NCI-H1930 (cell line): ENCODE results near the gene MAL.

ENCODE experiments used
- DNase-seq, 2 experiments: peaks; one replicate each; lab custom pipeline; 2025; lab: John Stamatoyannopoulos, UW

The MAL gene

GRCh38 chr2:95025406-95026319 is at the start of gene MAL:
Gene MAL, plus strand, starts transcription at chr2:95025708. Its CDS starts 85 bp downstream, at chr2:95025793.
- peak in 1 of 2 experiments; percentile 3 for DNase-seq

- DNase-seq, result no peak
These were observed 47.7 kb upstream of the MAL start for GRCh38 chr2:94977826-94978225.

GRCh38 chr2:94978917-94979316 is 46.6 kb upstream of the MAL start:
- DNase-seq, result no peak

DNA sequence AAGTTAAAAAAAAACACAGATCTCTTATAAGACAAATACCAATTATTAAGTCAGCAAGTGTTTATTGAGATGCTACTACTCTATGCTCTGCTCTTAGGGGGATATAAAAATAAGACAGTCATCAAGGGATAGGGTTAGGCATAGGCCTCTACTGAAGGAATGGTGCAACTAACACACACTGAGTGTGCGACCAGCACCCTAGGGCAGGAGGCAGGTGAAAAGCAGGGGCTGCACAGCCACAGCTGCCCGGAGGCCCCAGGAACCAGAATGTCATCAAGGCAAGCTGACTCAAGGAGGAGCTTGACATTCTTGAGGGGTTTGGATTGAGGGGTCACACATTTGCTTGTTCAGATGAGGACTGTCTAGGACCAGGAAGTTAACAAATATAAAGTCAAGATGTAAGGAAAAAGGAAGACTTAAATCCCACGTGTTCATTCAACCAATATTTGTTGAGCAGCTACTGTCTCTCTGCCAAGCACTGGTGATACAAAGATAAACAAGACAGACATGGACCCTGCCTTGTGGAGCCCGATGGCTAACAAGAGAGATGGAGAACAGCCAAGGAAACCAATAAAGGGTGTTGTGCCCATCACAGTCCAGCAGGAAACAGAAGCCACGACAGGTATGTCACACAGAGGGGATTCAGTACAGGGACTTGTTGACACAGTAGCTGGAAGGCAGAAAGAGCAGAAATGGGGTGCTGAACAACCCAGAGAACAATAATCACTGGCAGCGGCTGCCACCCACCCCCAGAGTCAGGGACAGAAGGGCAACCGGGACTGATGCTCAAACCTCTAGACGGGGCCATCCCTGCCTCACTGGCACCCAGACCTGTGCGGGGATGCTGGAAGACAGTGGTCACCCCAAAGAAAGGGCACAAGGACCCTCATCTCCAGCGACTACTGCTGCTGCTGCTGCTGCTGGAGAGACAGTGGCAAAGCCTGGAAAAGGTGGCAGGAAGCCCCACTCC is 45.8 kb upstream of the MAL start:
- DNase-seq, result no peak

GRCh38 chr2:94980406-94980805 is 45.1 kb upstream of the MAL start:
- DNase-seq, result no peak

DNA sequence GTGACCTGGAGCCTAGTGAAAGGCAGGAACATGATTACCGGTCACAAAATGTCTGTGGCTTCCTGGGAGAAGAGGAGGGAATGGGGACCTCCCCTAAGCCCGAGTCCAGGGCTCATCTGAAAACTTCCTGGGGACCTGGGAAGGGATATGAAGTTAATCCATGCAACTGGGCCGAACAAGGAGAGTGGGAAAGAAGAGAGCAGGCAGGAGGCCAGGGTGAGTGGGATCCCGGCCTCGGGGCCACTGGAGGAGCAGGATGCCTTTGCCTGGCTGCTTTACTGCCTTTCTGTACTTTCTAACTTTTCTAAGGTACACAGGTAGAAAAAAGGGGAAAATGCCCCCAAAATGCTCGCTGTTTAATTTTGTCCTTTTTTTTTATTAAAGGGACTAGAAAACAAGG is 43.4 kb upstream of the MAL start:
- DNase-seq, result no peak

GRCh38 chr2:94982675-94983074 is 42.8 kb upstream of the MAL start:
- no peak for DNase-seq

DNA sequence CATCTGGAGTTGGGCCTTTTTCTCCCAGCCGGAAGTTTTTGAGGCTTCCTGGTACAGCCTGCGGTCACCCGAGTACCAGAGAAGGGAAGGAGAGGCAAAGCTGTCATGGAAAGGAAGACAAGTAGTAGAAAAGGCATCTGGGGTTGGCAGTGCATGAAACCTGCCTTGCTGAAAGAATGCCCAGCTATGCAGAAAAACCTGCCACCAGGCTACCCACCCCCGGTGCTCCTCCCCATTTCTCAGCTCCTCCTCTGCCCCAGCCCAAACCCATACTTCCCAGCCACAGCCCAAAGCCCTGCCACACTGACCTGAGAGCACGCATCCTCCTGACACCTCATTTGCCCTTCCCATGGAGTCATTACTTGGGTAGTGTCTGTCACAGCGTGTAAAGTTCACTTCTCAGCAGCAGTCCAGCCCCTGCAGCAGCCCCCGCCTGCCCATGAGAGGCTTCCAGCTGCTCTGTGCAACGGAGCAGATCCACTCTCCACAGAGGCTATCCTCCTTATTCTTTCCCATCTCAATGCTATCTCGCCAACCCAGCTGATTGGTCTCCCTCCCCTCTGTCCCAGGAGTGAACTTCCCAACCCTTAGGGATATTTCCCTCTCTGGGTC is 40.4 kb upstream of the MAL start:
- DNase-seq, result no peak

DNA sequence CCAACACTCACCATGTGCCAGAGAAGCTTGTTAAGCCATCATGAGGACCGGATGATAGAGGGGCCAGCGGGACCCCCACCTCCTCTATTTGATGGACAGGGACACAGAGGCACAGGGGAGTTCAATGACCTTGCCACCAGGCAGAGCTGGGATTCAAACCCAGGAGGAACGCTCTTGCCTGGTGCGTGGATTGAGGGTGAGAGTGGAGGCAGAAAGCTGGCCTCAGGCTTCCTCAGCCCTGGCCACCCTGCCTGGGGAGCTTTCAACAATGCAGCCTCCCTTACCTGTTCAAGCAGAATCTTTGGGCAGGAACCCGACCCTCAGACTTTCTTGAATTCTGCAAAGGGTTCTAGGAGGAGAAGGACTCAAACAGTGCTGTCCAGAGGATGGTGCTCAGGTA is 39.9 kb upstream of the MAL start:
- DNase-seq, result no peak

DNA sequence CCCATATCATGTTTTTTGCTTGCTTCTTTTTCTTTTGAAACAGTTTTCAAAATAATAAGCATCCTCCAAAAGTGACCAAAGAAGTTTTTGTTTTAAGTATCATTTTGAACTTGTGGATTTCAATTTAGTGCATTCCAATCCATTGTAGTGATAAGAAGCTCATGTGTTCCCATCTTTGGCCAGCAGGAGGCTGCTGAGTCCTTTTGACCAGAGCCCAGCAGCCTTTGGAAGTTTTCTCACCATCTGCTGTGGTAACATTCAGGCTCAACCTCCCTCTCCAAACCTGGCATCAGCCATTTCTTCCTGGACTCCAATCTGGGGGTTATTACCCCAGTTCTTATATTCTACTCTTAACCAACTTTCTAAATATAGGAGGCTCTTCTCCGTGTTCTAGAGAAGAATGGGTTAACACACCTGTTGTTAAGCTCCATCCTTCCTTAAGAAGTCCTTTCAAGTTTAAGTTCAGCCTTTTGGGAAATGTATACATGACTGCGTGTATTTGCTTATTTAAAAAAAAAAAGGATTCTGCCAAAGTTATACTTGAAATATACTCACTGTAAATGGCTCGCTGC is 39.0 kb upstream of the MAL start:
- peak in 1 of 2 experiments; percentile 20 for DNase-seq

DNA sequence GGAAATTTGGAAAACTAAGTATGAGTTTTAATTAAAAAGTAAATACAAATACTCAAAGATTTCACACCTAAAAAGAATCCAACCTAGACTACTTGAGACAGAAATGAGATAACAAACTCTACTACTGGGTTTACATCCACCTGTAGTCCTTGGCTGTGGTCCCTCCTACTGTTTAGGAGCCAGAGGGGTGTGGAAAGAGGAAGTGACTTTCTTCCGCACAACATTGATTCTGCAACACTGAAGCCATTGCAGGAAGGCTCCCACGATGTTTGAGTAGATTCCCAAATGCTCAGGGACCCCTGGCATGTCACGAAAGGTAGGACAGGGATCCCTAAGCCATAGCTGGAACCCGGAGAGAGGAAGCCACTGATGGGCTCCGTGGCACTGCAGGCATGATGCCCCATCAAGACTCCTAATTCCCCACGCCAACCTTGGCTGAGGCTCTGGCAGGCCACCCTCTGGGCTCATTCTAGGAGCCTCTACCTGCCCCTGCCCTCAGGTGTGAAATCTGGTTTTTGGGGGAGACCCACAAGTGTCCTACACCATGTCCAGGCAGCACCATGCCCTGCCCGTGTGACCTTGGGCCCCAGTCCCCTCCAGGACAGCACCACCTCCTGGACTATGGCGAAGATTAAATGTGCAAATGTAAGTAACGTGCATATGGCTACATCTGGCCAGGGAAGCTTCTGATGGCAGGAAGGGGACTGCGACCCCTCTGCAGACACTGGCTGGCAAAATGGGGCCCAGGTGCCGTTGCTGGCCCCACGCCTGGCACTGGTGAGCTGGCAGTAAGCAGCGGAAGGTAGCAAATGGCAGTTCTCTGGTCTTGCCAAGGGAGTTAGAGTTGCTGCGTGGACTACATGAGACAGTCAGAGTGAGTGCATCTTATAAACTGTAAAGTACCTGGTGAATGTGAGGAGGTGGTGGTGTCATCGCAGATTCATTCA is 38.2 kb upstream of the MAL start:
- DNase-seq, result no peak

- DNase-seq, result no peak
These were observed 34.6 kb upstream of the MAL start for GRCh38 chr2:94990956-94991355.

DNA sequence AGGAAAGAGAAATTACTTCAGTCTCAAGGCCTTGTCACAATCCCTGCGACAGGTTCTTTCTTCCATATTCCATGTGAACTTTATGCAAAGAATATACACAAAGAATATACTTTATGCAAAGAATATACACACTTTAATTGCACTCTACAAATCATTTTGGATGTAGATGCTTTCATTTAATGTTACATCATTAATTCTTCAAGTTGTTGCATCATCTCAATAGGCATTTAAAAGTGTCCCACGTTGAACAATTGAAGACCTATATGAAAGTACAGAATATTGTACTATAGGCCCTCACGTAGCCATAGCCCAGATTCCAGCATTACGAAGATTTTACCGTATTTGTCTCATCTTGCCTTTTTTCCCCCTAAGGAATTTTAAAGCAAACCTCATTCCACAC is 33.1 kb upstream of the MAL start:
- no peak for DNase-seq

GRCh38 chr2:94993176-94994062 is 32.1 kb upstream of the MAL start:
- no peak for DNase-seq

DNA sequence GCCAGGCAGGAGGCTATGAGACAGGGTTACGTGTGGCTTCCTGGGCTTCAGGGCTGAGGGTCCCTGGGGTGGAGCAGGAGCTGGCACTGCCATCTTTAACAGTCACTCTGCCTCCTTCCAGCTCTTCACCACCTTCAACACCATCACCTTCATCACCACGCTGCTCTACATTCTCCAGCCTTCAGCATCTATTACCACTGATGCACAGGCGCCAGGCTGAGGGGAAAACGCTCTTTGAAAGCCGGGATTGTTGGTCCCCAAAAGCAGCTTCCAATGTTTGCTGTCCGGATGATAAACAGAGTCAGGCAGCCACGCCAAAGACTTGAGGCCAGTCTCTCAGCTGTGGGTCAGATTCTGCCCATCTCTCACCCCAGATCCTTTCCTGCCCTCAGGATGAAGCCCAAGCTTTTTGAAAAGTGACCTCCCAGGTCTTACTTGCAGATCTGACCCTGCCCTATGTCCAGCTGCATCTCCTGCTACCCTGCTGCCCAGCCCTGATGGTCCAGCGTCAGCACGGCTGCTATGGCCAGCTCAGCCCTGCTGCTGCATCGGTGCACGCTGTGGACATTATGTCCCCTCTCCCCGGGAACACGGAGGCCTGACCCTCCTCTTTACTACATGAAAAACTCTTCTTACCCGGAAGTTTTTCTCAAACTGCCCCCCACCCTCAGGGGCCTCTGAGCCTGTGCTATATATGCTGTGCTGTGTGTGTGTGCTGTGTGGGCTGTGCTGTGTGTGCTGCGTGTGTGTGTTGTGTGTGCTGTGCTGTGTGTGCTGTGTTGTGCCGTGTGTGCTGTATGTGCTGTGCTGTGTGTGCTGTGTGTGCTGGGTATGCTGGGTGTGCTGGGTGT is 31.2 kb upstream of the MAL start:
- DNase-seq, result no peak

- DNase-seq, result no peak
These were observed 30.5 kb upstream of the MAL start for GRCh38 chr2:94994914-94995552.

DNA sequence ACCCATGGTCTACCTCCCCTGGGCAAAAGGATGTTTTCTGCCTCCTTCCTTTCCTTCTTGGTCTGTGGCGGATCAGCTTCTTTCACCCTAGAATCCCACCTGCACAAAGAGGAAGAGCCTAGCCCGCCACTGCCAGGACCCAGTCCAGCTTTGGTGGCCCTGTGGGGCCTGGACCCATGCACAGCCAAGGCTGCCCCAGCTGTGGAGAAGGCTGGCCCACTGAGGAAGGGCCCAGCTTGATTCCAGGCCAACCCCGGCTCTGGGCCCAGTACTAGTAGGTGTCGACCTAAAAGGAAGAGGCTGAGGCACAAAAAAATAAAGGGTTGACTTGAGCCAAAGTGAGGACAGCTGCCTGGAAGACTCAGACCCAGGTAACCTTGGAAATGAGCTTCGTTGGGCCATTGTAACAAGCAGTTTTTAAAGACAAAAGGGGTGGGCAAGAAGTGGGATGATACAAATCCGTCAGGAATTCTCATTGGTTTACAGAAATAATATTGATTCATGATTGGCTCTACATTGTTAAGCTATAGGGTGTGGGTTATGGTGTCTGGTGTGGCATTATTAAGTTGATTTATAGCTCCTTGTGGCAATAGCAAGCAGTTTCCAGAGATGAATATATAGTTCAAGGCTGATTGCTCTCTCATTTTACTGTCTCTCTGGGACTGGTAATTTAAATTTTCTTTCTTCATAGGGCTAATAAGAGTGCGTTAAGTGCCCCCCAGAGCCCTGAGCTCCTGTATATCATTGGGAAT is 29.8 kb upstream of the MAL start:
- no peak for DNase-seq
